NCI-H2029 (cell line): ENCODE results near the gene MYCBPAP.

Experiments used
- DNase-seq: peaks from one replicate; lab custom pipeline; 2025; lab: John Stamatoyannopoulos, UW

Gene MYCBPAP

DNA sequence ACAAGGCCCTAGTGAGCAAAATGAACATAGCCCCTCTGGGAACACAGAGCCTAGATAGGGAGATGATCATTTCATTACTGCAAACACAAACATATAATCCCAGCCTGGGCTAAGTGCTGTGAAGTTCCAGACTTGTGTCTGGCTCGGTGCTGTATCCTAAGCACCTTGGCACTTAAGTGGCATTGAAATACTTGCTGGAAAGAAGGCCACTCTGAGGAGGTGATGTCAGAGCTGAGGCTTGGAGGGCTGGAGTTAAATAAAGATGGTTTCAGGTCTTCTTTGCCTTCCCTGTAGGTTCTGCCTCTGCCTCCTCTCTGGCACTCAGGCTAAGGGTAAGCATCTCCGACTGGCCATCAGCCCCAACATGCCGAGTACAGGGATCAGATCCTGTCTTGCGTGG lies 49.9 kb downstream of the MYCBPAP start:
- DNase-seq: no peak

DNA sequence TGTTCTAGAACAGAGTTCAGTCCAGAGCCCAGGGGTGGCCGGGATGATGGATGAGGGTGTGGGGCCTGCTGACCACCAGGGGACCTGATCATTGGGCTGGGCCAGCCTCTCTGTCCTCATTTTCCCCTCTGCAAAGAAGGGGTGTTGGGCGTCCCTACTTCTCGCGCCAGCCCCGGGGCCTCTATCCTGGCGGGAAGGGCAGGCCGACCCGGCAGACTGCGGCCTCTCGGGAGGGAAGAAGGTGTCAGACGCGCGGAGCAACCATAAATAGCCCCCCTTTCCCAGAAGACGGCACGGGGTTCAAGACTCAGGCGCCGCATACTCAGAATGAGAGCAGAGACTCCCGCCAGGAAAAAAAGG lies 50.3 kb downstream of the MYCBPAP start:
- no peak for DNase-seq

DNA sequence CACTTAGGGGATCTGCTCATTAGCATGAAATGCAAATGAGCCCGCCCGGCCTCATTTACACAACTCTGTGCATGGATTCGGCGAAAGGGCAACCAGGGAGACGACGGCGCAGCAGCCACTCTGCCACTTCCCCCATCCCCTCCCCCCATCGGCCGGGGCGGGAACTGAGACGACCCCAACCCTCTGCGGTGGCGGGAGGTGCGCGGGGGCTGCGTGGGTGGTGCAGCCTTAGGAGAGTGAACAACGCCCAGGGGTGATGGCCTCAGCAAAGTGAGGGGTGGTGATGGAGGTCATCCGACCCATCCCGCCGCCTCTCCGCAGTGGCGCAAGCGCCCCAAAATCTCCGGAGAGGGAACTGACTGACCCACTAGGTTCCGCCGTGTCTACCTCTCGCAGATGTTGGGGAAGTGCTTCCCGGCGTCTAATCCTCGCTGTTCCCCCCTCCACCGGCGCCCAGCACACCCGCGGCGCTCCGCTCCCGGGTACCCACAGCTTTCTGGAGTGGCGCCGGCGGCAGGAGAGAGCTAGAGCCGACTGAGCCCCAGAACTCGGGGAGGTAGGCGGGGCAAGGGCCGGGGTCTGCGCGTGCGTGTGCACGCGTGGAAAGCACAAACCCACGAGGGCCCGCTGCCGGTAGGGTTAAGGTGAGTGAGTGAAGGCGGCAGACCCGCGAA lies 50.8 kb downstream of the MYCBPAP start:
- no peak for DNase-seq

DNA sequence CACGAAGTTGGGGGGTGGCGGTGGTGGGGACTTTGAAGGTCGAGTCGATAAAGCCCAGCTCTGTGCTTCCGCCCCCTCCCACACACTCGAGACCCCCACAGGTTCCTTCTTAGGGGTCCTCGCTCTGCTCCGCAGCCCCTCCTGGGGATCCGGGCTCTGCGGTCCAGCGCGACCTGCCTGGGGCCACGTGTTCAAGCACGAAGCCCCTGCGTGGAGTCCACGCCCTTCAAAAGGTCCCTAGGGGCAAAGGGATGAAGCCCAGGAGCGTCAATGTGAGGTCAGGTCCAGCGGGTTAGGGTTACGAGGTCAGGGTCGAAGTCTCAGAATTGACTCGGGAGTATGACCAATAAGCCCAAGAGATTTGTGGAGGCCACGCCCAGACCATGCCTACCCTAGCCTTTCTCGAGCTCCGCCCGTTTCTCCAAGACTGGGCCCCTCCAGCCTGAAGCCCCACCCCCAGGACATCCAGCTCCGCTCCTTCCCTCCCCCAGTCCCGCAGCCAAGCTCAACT lies 51.5 kb downstream of the MYCBPAP start:
- no peak for DNase-seq

DNA sequence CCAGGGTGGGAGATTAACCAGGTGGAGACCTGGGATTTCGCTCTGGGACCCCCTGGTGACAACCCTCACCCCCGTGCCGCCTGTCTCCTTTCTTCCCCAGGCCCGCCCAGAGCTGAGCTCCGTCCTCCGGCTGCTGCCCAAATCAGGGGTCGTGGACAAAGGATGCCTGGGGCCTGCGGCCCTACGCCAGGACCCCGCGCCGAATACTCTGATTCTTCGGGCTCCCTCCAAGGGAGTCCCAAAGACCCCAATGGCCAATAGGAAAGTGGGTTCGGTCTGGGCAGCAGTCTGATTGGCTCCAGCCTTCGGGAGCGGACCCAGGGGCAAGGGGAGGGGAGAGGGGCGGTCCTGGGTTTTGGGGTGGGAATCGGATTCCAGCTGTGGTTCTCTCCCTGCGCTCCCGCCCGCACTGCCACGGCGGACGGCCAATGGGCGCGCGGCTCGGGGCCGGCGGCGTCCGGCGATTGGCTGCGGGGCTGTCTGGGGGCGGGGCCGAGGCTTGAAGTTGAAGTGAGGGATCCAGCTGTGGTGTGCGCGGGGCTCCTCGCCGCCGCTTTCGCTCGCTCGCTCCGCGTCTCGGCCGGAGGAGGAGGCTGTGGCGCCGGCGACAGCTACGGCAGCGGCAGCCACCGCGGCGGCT lies 52.1 kb downstream of the MYCBPAP start, which contains the start of gene CACNA1G:
Gene CACNA1G, plus strand, starts transcription at position 531 of the 640 bp plus-strand sequence. CDS start 745 bp downstream, outside the sequence.
- DNase-seq: peak; percentile 68

DNA sequence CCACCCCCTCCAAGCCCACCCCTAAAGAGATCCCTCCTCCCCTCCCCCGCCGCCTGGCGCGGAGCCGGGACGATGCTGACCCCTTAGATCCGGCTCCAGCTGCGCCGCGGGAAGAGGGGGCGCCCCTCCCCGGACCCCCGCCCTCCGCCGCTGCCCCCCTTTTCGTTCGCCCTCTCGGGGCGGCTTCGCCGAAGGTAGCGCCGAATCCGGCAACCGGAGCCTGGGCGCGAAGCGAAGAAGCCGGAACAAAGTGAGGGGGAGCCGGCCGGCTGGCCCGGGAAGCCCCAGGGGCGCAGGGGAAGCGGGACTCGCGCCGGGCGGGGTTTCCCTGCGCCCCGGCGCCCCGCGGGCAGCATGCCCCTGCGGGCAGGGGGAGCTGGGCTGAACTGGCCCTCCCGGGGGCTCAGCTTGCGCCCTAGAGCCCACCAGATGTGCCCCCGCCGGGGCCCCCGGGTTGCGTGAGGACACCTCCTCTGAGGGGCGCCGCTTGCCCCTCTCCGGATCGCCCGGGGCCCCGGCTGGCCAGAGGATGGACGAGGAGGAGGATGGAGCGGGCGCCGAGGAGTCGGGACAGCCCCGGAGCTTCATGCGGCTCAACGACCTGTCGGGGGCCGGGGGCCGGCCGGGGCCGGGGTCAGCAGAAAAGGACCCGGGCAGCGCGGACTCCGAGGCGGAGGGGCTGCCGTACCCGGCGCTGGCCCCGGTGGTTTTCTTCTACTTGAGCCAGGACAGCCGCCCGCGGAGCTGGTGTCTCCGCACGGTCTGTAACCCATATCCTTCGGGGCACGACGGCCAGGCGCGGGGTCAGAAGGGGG lies 52.9 kb downstream of the MYCBPAP start:
- no peak for DNase-seq

DNA sequence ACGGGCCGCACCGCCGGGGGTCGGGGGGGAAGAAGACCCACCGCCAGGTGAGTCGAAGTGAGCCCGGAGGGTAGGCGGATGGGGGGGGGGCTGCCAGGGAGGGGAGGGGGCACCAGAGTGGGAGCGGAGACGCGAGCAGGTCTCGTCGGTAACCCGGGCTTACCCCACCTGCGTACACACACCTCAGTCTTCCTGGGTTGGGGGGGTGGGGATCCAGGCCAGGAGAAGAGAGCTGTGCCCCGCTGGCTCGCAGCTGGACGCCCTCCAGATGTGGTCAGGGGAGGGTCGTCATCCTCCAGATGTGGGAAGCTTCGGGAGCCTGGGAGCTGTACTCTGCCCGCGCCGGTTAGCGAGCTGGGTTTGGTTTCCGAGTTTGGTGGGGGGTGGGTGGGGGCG lies 53.5 kb downstream of the MYCBPAP start:
- DNase-seq: no peak

DNA sequence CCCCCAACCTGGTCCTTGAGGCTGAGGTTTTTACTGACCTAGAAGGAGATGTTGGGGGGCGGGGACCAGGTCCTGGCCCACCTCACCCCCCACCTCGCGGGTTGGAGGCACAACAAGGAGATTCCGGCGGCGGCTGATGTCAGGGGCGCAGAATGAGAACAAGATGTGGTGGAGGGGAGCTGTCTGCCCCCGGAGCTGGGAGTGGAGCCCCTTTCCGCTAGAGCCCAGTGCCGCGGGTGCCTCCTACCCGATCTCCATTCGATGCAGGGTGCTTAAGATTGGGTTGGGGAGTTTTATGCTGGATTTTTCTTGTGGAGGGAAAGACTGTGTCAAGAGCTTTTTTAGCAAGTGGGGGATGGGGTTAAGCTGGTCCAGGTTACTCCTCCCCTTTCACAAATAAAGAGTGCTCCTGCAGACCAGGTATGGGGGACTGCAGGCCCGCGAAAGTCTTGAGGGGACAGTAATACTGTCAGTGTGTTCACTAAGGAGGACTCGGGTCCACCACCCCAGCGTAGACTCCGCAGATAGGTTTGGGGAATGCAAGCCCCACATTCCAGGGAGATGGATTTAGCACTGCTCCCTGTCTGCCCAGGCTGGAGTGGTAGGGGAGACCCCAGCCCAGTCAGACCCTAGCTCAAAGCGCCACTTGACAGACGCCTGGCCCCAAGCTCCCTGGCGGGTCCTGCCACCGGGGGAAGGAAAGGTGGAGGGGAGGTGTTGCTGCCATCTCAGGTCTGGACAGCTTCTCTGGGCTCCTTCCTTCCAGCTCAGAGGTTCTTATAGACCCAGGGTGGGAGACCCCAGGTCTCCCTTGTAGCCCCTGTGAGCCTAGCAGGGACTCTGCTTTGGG lies 54.2 kb downstream of the MYCBPAP start:
- no peak for DNase-seq

DNA sequence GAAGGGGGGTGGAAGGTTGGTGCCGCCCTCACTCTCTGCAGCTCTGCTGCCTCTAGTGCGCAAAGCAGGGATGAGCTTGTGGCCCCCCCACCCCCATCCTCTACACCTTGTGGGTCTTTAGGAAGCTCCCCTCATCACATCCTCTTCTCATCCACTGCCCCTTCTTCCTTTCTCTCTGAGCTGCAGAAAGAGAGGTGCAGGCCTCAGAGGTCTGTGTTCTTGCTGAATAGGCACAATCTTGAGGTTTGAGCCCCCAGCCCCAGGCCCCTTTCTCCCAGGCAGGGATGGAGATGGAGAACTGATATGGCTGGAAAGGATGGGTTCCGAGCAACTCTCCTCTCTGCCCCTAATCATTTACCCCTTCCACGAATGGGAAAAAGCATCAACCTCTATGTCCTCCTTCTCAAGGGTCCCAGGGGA lies 54.9 kb downstream of the MYCBPAP start:
- DNase-seq: no peak

DNA sequence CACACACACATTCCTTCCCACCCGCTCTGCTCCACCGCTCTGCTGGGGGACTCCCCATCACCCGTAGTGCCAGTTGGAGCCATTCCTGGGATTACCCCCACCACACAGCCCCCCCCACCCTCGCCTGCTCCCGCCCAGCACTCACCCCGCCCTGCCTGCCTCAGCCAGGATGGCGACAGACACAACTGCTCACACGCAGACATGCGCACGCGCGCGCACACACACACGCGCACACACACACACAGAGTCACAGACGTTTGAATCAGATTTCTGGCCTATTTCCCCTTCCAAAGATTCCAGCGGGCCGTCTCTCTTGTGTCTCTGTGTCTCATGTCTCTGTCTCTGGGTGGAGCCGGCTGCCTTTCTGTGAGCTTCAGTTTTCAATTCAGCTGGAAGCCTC lies 56.7 kb downstream of the MYCBPAP start:
- DNase-seq: no peak

DNA sequence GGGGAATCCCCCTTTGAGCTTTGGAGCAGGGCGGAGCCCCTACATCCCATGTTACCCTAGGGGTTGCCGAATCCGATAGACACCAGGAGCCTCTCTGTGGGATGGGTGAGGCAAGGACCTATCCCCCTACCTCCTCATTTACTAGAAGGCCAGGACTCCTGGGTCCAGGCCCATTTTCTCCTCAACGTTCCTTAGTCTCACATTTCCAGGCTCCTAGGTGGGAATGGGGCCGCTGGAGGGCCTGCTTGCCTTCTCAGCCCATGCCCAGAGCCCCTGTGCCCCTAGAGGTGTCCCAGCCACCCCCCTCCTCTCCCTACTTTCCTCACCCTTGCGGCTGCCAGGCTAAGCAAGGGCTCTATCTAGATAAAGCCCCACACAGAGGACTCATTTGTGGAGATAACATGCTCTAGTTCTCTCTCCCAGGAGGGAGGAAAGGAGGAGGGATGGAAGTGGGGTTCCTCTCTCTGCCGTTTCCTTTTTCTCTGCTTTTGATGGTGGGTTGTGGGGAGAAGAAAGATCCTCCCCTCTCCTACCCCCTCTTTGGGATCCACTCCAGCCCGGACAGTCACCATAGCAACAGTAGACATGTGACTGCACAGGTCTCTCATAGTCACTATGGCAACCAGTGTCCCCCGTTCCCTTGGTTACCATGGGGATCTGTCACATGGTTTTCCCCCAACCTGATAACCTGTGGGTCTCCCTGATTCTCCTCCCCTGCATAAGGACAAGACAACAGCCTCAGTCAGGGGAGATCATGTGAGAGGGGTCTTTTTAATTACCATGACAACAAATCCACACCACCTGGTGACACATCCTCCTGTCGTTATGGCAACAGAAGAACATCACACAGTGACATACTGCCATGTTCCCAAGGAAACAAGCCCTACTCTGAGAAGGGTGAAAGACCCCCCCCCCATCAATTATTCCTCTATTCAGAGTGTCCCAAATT lies 57.4 kb downstream of the MYCBPAP start:
- DNase-seq: no peak

DNA sequence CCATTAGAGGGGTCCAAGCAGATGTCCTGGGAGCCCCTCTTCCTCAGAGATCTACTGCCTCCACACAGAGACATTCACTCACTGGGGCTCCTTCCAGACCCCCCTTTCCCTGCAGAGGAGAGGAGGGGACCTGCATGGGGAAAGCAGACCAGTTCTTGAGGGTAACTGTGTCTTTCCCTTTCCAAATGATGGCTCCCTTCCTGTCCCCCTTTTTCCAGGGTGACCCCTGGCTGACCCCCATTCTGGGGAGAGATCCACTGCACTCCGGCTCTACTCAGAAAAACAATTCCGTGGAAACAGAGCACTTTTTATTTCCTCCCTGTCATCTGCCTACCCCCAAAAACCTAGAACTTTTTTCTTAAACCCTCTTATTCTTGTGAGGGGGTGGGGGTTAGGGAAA lies 58.6 kb downstream of the MYCBPAP start:
- DNase-seq: no peak

DNA sequence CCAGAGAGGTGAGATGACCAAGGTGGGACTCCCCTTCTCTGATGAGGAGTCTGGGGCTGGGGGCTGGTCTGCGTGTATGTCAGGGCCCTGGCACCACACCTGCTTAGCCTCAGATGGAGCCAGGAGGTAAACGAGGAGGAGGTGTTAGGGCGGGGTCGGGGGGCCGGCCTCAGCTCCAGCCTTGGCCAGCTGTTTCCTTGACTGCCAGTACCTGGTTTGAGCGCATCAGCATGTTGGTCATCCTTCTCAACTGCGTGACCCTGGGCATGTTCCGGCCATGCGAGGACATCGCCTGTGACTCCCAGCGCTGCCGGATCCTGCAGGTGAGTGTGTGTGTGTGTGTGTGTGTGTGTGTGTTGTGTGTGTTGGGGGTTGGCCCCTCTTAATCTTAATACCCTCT lies 60.4 kb downstream of the MYCBPAP start:
- no peak for DNase-seq

DNA sequence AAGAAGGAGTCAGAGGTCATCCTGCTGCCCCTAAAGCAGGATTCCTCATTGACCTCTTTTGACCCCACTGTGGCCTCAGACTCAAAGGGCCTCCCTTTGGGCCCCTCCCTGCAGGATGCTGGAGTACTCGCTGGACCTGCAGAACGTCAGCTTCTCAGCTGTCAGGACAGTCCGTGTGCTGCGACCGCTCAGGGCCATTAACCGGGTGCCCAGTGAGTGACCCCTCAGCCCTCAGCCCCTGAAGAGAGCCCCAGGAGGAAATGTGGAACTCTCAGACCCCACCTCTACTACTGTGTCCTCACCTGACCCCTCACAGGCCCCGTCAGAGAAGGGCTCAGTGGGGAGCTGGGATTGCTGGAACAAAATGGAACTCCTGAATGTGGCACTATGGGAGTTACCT lies 61.4 kb downstream of the MYCBPAP start:
- no peak for DNase-seq

DNA sequence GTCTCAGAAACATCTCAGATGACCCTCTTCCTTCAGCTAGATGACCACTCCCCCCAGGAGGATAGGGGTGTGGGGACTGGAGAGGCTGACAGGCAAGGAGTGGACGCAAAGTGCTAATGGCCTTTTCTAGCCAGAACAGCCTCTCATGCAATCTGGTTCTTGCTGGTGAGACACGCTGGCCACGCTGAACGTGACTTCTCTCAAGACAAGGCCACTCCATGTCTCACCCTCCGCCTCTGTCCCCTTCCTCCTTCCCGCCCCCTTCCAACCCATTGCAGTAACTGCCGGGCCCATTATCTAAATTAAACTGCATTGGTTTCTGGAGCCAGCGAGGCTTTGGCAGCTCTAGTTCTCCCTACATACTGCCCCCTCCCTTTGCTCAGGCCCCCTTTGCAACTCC lies 61.8 kb downstream of the MYCBPAP start:
- no peak for DNase-seq

DNA sequence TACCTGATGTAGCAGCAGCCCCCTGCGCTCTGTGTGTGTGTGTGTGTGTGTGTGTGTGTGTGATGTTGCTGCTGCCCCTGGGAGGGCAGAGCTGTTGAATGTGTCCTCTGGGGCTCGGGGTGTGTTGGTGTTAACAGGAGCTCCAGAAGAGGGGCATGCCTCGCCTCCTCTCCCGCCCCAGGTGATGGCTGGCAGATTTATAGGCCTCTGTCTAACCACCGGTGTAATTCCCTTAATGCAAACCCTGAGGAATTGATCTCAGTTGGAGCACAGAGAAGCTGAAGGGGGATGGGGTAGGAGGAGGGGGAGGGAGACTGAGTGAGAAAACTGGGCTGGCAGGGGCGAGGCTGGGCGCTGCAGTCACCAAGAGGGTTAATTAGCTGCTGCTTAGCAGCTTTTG lies 62.3 kb downstream of the MYCBPAP start:
- DNase-seq: no peak

DNA sequence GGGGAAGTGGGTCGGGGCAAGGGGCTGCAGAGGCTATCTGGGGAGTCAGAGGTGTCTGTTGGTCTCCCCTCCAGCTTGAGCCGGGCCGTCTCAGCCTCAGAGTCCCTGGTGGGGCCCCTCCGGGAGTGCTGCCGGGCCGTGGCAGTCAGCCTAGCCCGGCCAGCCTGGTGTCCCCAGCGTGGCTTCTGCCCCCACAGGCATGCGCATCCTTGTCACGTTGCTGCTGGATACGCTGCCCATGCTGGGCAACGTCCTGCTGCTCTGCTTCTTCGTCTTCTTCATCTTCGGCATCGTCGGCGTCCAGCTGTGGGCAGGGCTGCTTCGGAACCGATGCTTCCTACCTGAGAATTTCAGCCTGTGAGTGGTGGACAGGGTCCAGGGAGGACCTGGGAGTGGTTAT lies 63.4 kb downstream of the MYCBPAP start:
- no peak for DNase-seq

DNA sequence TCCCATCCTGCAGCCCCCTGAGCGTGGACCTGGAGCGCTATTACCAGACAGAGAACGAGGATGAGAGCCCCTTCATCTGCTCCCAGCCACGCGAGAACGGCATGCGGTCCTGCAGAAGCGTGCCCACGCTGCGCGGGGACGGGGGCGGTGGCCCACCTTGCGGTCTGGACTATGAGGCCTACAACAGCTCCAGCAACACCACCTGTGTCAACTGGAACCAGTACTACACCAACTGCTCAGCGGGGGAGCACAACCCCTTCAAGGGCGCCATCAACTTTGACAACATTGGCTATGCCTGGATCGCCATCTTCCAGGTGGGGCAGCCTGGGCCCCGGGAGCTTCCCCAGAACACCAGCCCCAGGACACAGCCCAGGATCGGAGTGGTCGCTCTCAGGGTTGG lies 64.3 kb downstream of the MYCBPAP start:
- DNase-seq: no peak

DNA sequence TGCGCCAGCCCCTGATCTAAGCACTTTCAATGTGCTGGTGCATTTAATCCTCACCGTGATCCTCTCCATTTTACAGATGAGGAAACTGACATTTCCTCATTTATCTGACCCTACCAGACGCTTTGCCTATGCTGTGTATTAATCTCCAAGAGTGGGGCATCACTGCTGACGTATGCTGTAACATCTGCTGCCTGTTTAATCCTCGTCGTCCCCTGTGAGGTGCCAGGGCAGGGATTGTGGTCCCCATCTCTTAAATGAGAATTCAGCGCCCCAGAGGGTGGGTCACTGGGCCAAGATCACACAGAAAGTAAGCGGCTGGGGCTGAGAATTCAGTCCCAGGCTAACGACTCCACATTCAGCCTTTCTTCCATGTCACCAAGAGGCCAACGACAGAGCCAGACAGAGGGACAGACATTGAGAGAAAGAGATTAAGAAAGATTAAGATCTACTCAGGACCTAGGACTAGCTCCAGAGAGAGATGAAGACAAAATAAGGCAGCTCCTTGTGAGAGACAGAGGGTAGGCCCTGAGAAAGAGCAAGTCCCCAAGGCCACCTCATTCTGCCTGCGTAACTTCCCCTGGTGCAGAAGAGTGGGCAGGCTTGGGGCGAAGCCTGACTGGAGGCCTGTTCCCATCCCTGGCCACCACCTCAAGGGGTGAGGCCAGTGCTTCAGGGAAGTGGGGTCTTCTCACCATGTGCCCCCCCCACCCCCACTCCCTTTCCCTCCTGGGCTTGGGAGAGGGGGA lies 65.8 kb downstream of the MYCBPAP start:
- no peak for DNase-seq

DNA sequence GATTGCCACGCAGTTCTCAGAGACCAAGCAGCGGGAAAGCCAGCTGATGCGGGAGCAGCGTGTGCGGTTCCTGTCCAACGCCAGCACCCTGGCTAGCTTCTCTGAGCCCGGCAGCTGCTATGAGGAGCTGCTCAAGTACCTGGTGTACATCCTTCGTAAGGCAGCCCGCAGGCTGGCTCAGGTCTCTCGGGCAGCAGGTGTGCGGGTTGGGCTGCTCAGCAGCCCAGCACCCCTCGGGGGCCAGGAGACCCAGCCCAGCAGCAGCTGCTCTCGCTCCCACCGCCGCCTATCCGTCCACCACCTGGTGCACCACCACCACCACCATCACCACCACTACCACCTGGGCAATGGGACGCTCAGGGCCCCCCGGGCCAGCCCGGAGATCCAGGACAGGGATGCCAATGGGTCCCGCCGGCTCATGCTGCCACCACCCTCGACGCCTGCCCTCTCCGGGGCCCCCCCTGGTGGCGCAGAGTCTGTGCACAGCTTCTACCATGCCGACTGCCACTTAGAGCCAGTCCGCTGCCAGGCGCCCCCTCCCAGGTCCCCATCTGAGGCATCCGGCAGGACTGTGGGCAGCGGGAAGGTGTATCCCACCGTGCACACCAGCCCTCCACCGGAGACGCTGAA lies 67.5 kb downstream of the MYCBPAP start:
- no peak for DNase-seq
